ENCODE results near the gene EEFSEC.

EEFSEC gene

GRCh38 chr3:128320551-128321340, 167.5 kb downstream of the EEFSEC start:
- DNase-seq, result no peak

- no peak for DNase-seq
Measured at GRCh38 chr3:128321418-128321817, 168.1 kb downstream of the EEFSEC start.

- peak; percentile 31 to 62 (median 50) for DNase-seq
Measured at GRCh38 chr3:128322030-128323022, 169.0 kb downstream of the EEFSEC start.

GRCh38 chr3:128323206-128324081, 170.2 kb downstream of the EEFSEC start:
- no peak for DNase-seq

GRCh38 chr3:128324911-128325592, 171.8 kb downstream of the EEFSEC start:
- no peak for DNase-seq

GRCh38 chr3:128326051-128326823, 173.0 kb downstream of the EEFSEC start:
- no peak for DNase-seq

- peak in 2 of 3 donors; percentile 26 to 39 for DNase-seq
Measured at GRCh38 chr3:128327606-128328031, 174.3 kb downstream of the EEFSEC start.

- peak in 1 of 3 donors; percentile 10 for DNase-seq
Measured at GRCh38 chr3:128328546-128329458, 175.5 kb downstream of the EEFSEC start.

- no peak for DNase-seq
Measured at GRCh38 chr3:128329491-128330213, 176.4 kb downstream of the EEFSEC start.

- no peak for DNase-seq
Measured at GRCh38 chr3:128330214-128330842, 177.0 kb downstream of the EEFSEC start.

- no peak for DNase-seq
Measured at GRCh38 chr3:128334086-128334645, 180.9 kb downstream of the EEFSEC start.

GRCh38 chr3:128334766-128335165, 181.5 kb downstream of the EEFSEC start:
- no peak for DNase-seq

- DNase-seq, result no peak
Measured at GRCh38 chr3:128335621-128336296, 182.5 kb downstream of the EEFSEC start.

- no peak for DNase-seq
Measured at GRCh38 chr3:128336337-128337156, 183.3 kb downstream of the EEFSEC start.

- no peak for DNase-seq
Measured at GRCh38 chr3:128337305-128337704, 184.0 kb downstream of the EEFSEC start.

- DNase-seq, result no peak
Measured at GRCh38 chr3:128338536-128339330, 185.5 kb downstream of the EEFSEC start.
